ENCODE results near the gene KCNMA1. TPM values are rescaled to one million over a fixed set of nuclear protein-coding genes. Genes with fewer than 3 reads are reported as not detected.

The KCNMA1 gene
- total RNA-seq, 1 experiment from 2014 or later = 0.45 TPM

DNA sequence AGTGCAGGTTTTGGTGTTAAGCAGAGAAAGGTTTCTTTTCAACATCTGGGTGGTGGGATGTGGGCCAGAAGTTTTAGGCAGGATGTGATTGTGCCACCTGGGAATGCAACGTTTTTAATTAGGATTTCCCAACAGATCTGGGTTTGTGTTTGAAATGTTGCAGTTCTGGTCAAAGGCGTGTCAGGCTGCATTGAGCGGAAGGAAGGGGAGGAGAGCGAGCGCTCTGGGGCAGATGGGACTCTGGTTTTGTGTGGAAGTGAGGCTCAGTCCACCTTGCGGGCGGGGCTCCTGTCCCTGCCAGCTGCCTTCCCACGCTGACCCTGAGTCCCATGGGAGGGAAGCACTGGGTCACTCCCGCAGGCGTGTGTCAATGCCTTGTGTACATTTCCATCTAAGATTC lies 767.7 kb downstream of the KCNMA1 start:
- no peaks in the 10 kb centered on the region for H3K4me1 Mint-ChIP-seq (ENCODE audit: low read depth, unreplicated experiment)
- no peak overlapping the region for H3K27ac Mint-ChIP-seq (ENCODE audit: unreplicated experiment)
- DNase-seq = no peak
- H3K27me3 Mint-ChIP-seq (ENCODE audit: unreplicated experiment) = no peaks in the 10 kb centered on the region
- H3K36me3 Mint-ChIP-seq (ENCODE audit: insufficient read depth, unreplicated experiment) = no peaks in the 10 kb centered on the region
- CTCF ChIA-PET = no interaction called here
- no TSS peak for BruUV-seq (replicated peaks)
- intact Hi-C loops (cut with micrococcal nuclease; ENCODE audit: unreplicated experiment) = no loop called here
- TF ChIP-seq, protein P1, sequence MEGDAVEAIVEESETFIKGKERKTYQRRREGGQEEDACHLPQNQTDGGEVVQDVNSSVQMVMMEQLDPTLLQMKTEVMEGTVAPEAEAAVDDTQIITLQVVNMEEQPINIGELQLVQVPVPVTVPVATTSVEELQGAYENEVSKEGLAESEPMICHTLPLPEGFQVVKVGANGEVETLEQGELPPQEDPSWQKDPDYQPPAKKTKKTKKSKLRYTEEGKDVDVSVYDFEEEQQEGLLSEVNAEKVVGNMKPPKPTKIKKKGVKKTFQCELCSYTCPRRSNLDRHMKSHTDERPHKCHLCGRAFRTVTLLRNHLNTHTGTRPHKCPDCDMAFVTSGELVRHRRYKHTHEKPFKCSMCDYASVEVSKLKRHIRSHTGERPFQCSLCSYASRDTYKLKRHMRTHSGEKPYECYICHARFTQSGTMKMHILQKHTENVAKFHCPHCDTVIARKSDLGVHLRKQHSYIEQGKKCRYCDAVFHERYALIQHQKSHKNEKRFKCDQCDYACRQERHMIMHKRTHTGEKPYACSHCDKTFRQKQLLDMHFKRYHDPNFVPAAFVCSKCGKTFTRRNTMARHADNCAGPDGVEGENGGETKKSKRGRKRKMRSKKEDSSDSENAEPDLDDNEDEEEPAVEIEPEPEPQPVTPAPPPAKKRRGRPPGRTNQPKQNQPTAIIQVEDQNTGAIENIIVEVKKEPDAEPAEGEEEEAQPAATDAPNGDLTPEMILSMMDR (IDR thresholded peaks at IDR 0.05; ENCODE audit: unreplicated experiment) = no peak
- peaks cover 8% of the 10 kb centered on the region for H3K9me3 Mint-ChIP-seq (ENCODE audit: low read depth, unreplicated experiment)
- no peak overlapping the region for H3K4me3 Mint-ChIP-seq (ENCODE audit: low read depth, unreplicated experiment)

DNA sequence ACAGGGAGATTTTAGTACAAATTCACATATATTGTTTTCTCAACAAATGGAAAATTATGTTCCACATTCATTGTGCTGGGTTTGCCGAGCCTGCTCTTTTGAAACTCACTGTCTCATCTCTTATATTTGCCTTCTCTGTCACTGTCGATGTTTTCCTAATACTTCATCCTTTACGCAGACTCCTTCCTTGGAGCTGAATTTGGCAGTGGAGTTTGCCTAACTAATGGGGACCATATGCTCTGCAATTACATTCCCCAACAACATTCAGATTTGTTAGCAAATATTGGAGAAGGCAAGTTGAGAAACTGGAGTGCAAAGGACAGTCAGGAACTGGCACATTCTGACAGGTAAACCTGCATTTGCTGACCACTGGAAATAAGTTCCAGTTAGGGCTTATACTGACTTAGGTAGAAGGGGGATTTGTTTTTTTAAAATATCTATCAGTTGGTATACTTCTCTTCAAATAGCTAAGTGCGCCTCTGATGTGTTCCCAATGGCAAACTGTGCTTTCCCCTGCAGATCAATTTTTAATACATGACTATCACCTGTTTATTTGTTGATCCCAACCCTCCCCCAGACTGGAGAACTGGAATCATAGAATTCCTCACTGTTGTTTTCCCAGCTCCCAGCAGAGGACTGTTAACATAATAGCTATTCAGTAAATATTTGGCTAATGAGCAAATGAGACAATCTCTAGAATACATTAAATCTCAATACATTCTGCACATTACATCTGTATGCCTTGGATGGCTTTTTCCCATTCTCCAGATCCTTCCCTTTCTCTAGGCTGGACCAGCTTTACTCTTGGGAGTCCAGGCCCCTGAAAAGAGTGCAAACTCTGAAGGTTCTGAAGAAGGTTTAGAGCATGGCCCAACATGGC lies 769.3 kb downstream of the KCNMA1 start:
- Mint-ChIP-seq H3K36me3 (ENCODE audit: insufficient read depth, unreplicated experiment) (no peaks in the 10 kb centered on the region), H3K27ac (ENCODE audit: unreplicated experiment) (no peak overlapping the region), H3K4me3 (ENCODE audit: low read depth, unreplicated experiment) (no peak overlapping the region), H3K27me3 (ENCODE audit: unreplicated experiment) (no peaks in the 10 kb centered on the region), H3K9me3 (ENCODE audit: low read depth, unreplicated experiment) (peaks cover 8% of the 10 kb centered on the region), H3K4me1 (ENCODE audit: low read depth, unreplicated experiment) (no peaks in the 10 kb centered on the region)
- BruUV-seq (replicated peaks) = no TSS peak
- TF ChIP-seq, protein P1 (IDR thresholded peaks at IDR 0.05; ENCODE audit: unreplicated experiment) = no peak
- intact Hi-C loops (cut with micrococcal nuclease; ENCODE audit: unreplicated experiment) = no loop called here
- no peak for DNase-seq
- CTCF ChIA-PET = interaction anchor here (0.7 kb wide), 1 partner anchor 1381 kb away, joined by 3 read pairs; no protein-coding TSS in a partner anchor

DNA sequence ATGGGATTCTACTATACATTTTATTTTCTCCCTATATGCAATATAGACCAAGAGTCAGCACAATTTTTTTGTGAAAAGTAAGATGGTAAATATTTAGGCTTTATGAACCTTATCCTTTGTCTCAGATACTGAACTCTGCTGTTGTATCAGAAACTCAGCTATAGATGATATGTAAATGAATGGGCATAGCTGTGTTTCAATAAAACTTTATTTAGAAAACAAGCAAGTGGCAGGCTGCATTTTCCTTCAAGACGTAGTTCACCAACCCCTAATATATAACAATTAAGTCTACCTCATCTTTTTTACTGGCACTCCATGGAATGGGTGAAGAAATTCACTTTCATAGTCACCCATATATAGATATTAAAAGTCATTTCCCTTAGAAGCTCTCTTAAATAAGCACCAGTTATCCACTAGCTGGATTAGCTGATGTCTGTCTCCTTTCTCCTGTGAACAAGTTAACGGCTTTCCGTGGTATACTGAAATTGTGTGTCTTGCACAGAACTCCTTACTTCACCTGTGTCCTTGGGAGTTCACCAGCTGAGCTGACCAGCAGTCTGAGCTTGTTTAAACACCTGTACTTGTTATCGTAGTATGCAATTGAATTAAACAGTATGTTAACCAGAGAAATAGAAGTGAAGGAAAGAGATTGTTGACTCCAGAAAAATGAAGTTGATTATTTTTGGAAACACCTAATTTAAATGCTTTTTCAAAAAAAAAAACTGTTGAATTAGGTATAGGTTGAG lies 770.6 kb downstream of the KCNMA1 start:
- Mint-ChIP-seq H3K36me3 (ENCODE audit: insufficient read depth, unreplicated experiment) (no peaks in the 10 kb centered on the region), H3K27ac (ENCODE audit: unreplicated experiment) (no peak overlapping the region), H3K4me1 (ENCODE audit: low read depth, unreplicated experiment) (no peaks in the 10 kb centered on the region), H3K27me3 (ENCODE audit: unreplicated experiment) (no peaks in the 10 kb centered on the region), H3K9me3 (ENCODE audit: low read depth, unreplicated experiment) (peaks cover 8% of the 10 kb centered on the region), H3K4me3 (ENCODE audit: low read depth, unreplicated experiment) (no peak overlapping the region)
- BruUV-seq (replicated peaks) = no TSS peak
- TF ChIP-seq, protein P1 (IDR thresholded peaks at IDR 0.05; ENCODE audit: unreplicated experiment) = no peak
- intact Hi-C loops (cut with micrococcal nuclease; ENCODE audit: unreplicated experiment) = no loop called here
- CTCF ChIA-PET = no interaction called here
- no peak for DNase-seq

DNA sequence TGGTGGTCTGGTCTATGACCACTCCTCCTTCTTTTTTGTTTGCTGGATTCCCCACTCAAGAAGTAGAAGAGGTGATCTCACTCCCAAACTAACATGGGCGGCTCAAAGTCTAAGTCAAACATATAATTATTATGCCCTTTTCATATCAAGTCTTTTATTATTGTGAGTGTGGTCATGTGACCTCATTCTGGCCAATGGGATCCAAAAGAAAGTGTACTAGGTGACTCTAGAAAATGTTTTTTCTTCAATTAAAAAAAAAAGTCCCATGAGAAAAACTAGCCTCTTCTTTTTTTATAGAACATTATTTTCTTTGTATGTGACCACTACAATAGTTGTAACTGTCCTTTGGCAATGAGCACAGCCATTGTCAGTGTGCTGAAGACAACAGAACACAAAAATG lies 772.7 kb downstream of the KCNMA1 start:
- Mint-ChIP-seq H3K9me3 (ENCODE audit: low read depth, unreplicated experiment) (no peaks in the 10 kb centered on the region), H3K4me1 (ENCODE audit: low read depth, unreplicated experiment) (no peaks in the 10 kb centered on the region)
- DNase-seq = no peak

More for the DNA sequence above, 772.7 kb downstream of the KCNMA1 start:
- Mint-ChIP-seq H3K27ac (ENCODE audit: unreplicated experiment) (no peak overlapping the region), H3K36me3 (ENCODE audit: insufficient read depth, unreplicated experiment) (no peaks in the 10 kb centered on the region), H3K4me3 (ENCODE audit: low read depth, unreplicated experiment) (no peak overlapping the region), H3K27me3 (ENCODE audit: unreplicated experiment) (no peaks in the 10 kb centered on the region)
- CTCF ChIA-PET = no interaction called here
- intact Hi-C loops (cut with micrococcal nuclease; ENCODE audit: unreplicated experiment) = no loop called here
- BruUV-seq (replicated peaks) = no TSS peak
- TF ChIP-seq, protein P1 (IDR thresholded peaks at IDR 0.05; ENCODE audit: unreplicated experiment) = no peak
